NCI-H1092 treated with DMSO at 0.1 percent for 48 hours (cell line): ENCODE results near the gene GDF3.
"Not testable (repeated sequence)": the region's sequence is repeated elsewhere in the genome, so short reads cannot be mapped to it uniquely, and the experiment has no call there.

Experiments used
- DNase-seq: peaks from one replicate; lab custom pipeline; 2025; lab: John Stamatoyannopoulos, UW

Gene GDF3

GRCh38 chr12:7695566-7696197 lies at the start of gene GDF3:
GDF3 (minus strand) TSS chr12:7695775; CDS start chr12:7695728, 47 bp downstream.
- DNase-seq: no peak

GRCh38 chr12:7732993-7733392 lies 37.4 kb upstream of the GDF3 start:
- DNase-seq: no peak

GRCh38 chr12:7731486-7731885 lies 35.9 kb upstream of the GDF3 start:
- no peak for DNase-seq

GRCh38 chr12:7730984-7731383 lies 35.4 kb upstream of the GDF3 start:
- not testable (repeated sequence) for DNase-seq

GRCh38 chr12:7729746-7730145 lies 34.2 kb upstream of the GDF3 start:
- DNase-seq: no peak

GRCh38 chr12:7723926-7724325 lies 28.4 kb upstream of the GDF3 start:
- no peak for DNase-seq

- no peak for DNase-seq
These were observed 24.6 kb upstream of the GDF3 start for GRCh38 chr12:7719946-7720730.

- no peak for DNase-seq
These were observed 20.8 kb upstream of the GDF3 start for GRCh38 chr12:7716381-7716780.

GRCh38 chr12:7712841-7713442 lies 17.4 kb upstream of the GDF3 start:
- DNase-seq: no peak

- DNase-seq: no peak
These were observed 15.6 kb upstream of the GDF3 start, which contains the start of gene DPPA3 for GRCh38 chr12:7711133-7711532. DPPA3 (plus strand) TSS chr12:7711433; CDS start chr12:7711571, 138 bp downstream.

GRCh38 chr12:7709969-7710675 lies 14.5 kb upstream of the GDF3 start:
- no peak for DNase-seq

- DNase-seq: no peak
These were observed 10.3 kb upstream of the GDF3 start for GRCh38 chr12:7705846-7706245.

- DNase-seq: no peak
These were observed 376 bp downstream of the GDF3 start for GRCh38 chr12:7695237-7695560.

- no peak for DNase-seq
These were observed 879 bp downstream of the GDF3 start for GRCh38 chr12:7694556-7695236.

GRCh38 chr12:7693793-7694192 lies 1.8 kb downstream of the GDF3 start:
- DNase-seq: no peak

- DNase-seq: no peak
These were observed 14.0 kb downstream of the GDF3 start for GRCh38 chr12:7681535-7681934.

- DNase-seq: no peak
These were observed 16.1 kb downstream of the GDF3 start for GRCh38 chr12:7679251-7680045.

GRCh38 chr12:7678744-7679143 lies 16.8 kb downstream of the GDF3 start:
- no peak for DNase-seq

- not testable (repeated sequence) for DNase-seq
These were observed 18.1 kb downstream of the GDF3 start for GRCh38 chr12:7677432-7677888.

- not testable (repeated sequence) for DNase-seq
These were observed 20.1 kb downstream of the GDF3 start for GRCh38 chr12:7675455-7675854.

- DNase-seq: no peak
These were observed 27.4 kb downstream of the GDF3 start for GRCh38 chr12:7668171-7668570.
